T-helper 2 cell treated with Interferon-gamma antibody and Interleukin-4, amounts not matched to agents 5 μg/mL and 100 μg/mL, for 36 hours (primary cell): ENCODE results near the gene STAT4.

Source experiments
- DNase-seq: peaks from one replicate; pipeline ENCODE4 v3.0.0; 2021; ENCODE audit warnings: low spot score
- H3K27ac Mint-ChIP-seq: one replicate; pipeline ENCODE4 v1.8.0; 2021; ENCODE audit warnings: mild to moderate bottlenecking, mixed read lengths
- H3K27me3 Mint-ChIP-seq: one replicate; pipeline ENCODE4 v1.8.0; 2021; ENCODE audit warnings: low read depth, mixed read lengths
- H3K36me3 Mint-ChIP-seq: one replicate; pipeline ENCODE4 v1.8.0; 2021; ENCODE audit warnings: low read depth, mixed read lengths
- H3K4me1 Mint-ChIP-seq: one replicate; pipeline ENCODE4 v1.8.0; 2021; ENCODE audit warnings: low read depth, mixed read lengths
- H3K4me3 Mint-ChIP-seq: one replicate; pipeline ENCODE4 v1.8.0; 2022; ENCODE audit warnings: mild to moderate bottlenecking, moderate library complexity, mixed read lengths
- H3K9me3 Mint-ChIP-seq: one replicate; pipeline ENCODE4 v1.8.0; 2021; ENCODE audit warnings: mixed read lengths

STAT4 gene

GRCh38 chr2:191031256-191031655 lies 119.5 kb downstream of the STAT4 start:
- Mint-ChIP-seq H3K4me3 (no peak overlapping the region), H3K9me3 (no peaks in the 10 kb centered on the region), H3K27ac (no peak overlapping the region), H3K4me1 (peaks cover 40% of the 10 kb centered on the region), H3K27me3 (no peaks in the 10 kb centered on the region), H3K36me3 (peaks cover 72% of the 10 kb centered on the region)
- DNase-seq: no peak

- H3K36me3 Mint-ChIP-seq: peaks cover 74% of the 10 kb centered on the region
- H3K4me1 Mint-ChIP-seq: peaks cover 46% of the 10 kb centered on the region
- H3K9me3 Mint-ChIP-seq: no peaks in the 10 kb centered on the region
- DNase-seq: no peak
- no peaks in the 10 kb centered on the region for H3K27me3 Mint-ChIP-seq
- peak overlapping the region; percentile 24 for H3K4me3 Mint-ChIP-seq
- peak overlapping the region; percentile 55 for H3K27ac Mint-ChIP-seq
Measured at GRCh38 chr2:191030521-191031154, 120.2 kb downstream of the STAT4 start.

GRCh38 chr2:191029280-191029950 lies 121.4 kb downstream of the STAT4 start:
- Mint-ChIP-seq H3K27me3 (no peaks in the 10 kb centered on the region), H3K27ac (peak overlapping the region; percentile 61), H3K4me3 (peak overlapping the region; percentile 63), H3K9me3 (no peaks in the 10 kb centered on the region), H3K4me1 (peaks cover 55% of the 10 kb centered on the region), H3K36me3 (peaks cover 69% of the 10 kb centered on the region)
- no peak for DNase-seq

- H3K36me3 Mint-ChIP-seq: peaks cover 48% of the 10 kb centered on the region
- H3K27ac Mint-ChIP-seq: no peak overlapping the region
- no peak for DNase-seq
- H3K9me3 Mint-ChIP-seq: no peaks in the 10 kb centered on the region
- H3K4me1 Mint-ChIP-seq: peaks cover 50% of the 10 kb centered on the region
- no peak overlapping the region for H3K4me3 Mint-ChIP-seq
- no peaks in the 10 kb centered on the region for H3K27me3 Mint-ChIP-seq
Measured at GRCh38 chr2:191026377-191026776, 124.4 kb downstream of the STAT4 start.

- DNase-seq: no peak
- peak overlapping the region; percentile 52 for H3K27ac Mint-ChIP-seq
- peaks cover 37% of the 10 kb centered on the region for H3K4me1 Mint-ChIP-seq
- no peaks in the 10 kb centered on the region for H3K9me3 Mint-ChIP-seq
- H3K36me3 Mint-ChIP-seq: peaks cover 36% of the 10 kb centered on the region
- H3K27me3 Mint-ChIP-seq: no peaks in the 10 kb centered on the region
- H3K4me3 Mint-ChIP-seq: peak overlapping the region; percentile 49
Measured at GRCh38 chr2:191025135-191025534, 125.7 kb downstream of the STAT4 start.

GRCh38 chr2:191023235-191023679 lies 127.5 kb downstream of the STAT4 start:
- H3K27me3 Mint-ChIP-seq: no peaks in the 10 kb centered on the region
- peak; percentile 40 for DNase-seq
- no peaks in the 10 kb centered on the region for H3K9me3 Mint-ChIP-seq
- no peak overlapping the region for H3K27ac Mint-ChIP-seq
- peaks cover 27% of the 10 kb centered on the region for H3K36me3 Mint-ChIP-seq
- H3K4me1 Mint-ChIP-seq: peaks cover 32% of the 10 kb centered on the region
- H3K4me3 Mint-ChIP-seq: no peak overlapping the region

- H3K36me3 Mint-ChIP-seq: peaks cover 10% of the 10 kb centered on the region
- H3K9me3 Mint-ChIP-seq: peaks cover under 1% of the 10 kb centered on the region
- peak; percentile 61 for DNase-seq
- no peak overlapping the region for H3K4me3 Mint-ChIP-seq
- no peak overlapping the region for H3K27ac Mint-ChIP-seq
- H3K4me1 Mint-ChIP-seq: peaks cover 31% of the 10 kb centered on the region
- no peaks in the 10 kb centered on the region for H3K27me3 Mint-ChIP-seq
Measured at GRCh38 chr2:191020742-191021381, 129.9 kb downstream of the STAT4 start.

GRCh38 chr2:191020221-191020741 lies 130.5 kb downstream of the STAT4 start:
- Mint-ChIP-seq H3K9me3 (peaks cover 4% of the 10 kb centered on the region), H3K27ac (no peak overlapping the region)

GRCh38 chr2:191019376-191019775 lies 131.4 kb downstream of the STAT4 start:
- no peak for DNase-seq
- peaks cover 4% of the 10 kb centered on the region for H3K9me3 Mint-ChIP-seq
- H3K27me3 Mint-ChIP-seq: no peaks in the 10 kb centered on the region
- H3K27ac Mint-ChIP-seq: no peak overlapping the region
- peak overlapping the region; percentile 7 for H3K4me3 Mint-ChIP-seq
- H3K36me3 Mint-ChIP-seq: peaks cover 4% of the 10 kb centered on the region
- H3K4me1 Mint-ChIP-seq: peaks cover 20% of the 10 kb centered on the region

More at GRCh38 chr2:191020221-191020741, 130.5 kb downstream of the STAT4 start:
- peaks cover 28% of the 10 kb centered on the region for H3K4me1 Mint-ChIP-seq
- H3K4me3 Mint-ChIP-seq: no peak overlapping the region
- H3K27me3 Mint-ChIP-seq: no peaks in the 10 kb centered on the region
- peaks cover 7% of the 10 kb centered on the region for H3K36me3 Mint-ChIP-seq
- DNase-seq: peak; percentile 97

GRCh38 chr2:191018643-191019119 lies 132.1 kb downstream of the STAT4 start:
- Mint-ChIP-seq H3K4me3 (peak overlapping the region; percentile 61), H3K4me1 (peaks cover 19% of the 10 kb centered on the region), H3K27me3 (no peaks in the 10 kb centered on the region), H3K27ac (peak overlapping the region; percentile 68), H3K9me3 (peaks cover 4% of the 10 kb centered on the region), H3K36me3 (peaks cover 4% of the 10 kb centered on the region)
- DNase-seq: no peak

GRCh38 chr2:191018048-191018447 lies 132.7 kb downstream of the STAT4 start:
- no peak for DNase-seq
- H3K27me3 Mint-ChIP-seq: no peaks in the 10 kb centered on the region

GRCh38 chr2:191015831-191016230 lies 135.0 kb downstream of the STAT4 start:
- peaks cover 25% of the 10 kb centered on the region for H3K4me1 Mint-ChIP-seq
- no peaks in the 10 kb centered on the region for H3K27me3 Mint-ChIP-seq
- no peak for DNase-seq
- peaks cover 16% of the 10 kb centered on the region for H3K36me3 Mint-ChIP-seq
- H3K27ac Mint-ChIP-seq: no peak overlapping the region
- H3K9me3 Mint-ChIP-seq: peaks cover 4% of the 10 kb centered on the region
- no peak overlapping the region for H3K4me3 Mint-ChIP-seq

More at GRCh38 chr2:191018048-191018447, 132.7 kb downstream of the STAT4 start:
- Mint-ChIP-seq H3K27ac (peak overlapping the region; percentile 29), H3K4me1 (peaks cover 19% of the 10 kb centered on the region), H3K4me3 (peak overlapping the region; percentile 61), H3K36me3 (peaks cover 4% of the 10 kb centered on the region), H3K9me3 (peaks cover 4% of the 10 kb centered on the region)

GRCh38 chr2:191015239-191015638 lies 135.6 kb downstream of the STAT4 start:
- DNase-seq: no peak
- Mint-ChIP-seq H3K27me3 (no peaks in the 10 kb centered on the region), H3K4me3 (no peak overlapping the region), H3K9me3 (peaks cover 4% of the 10 kb centered on the region), H3K4me1 (peaks cover 27% of the 10 kb centered on the region), H3K27ac (no peak overlapping the region), H3K36me3 (peaks cover 19% of the 10 kb centered on the region)

GRCh38 chr2:191014653-191015020 lies 136.2 kb downstream of the STAT4 start:
- DNase-seq: no peak
- Mint-ChIP-seq H3K4me3 (no peak overlapping the region), H3K36me3 (peaks cover 25% of the 10 kb centered on the region), H3K27me3 (no peaks in the 10 kb centered on the region), H3K4me1 (peaks cover 32% of the 10 kb centered on the region), H3K27ac (no peak overlapping the region), H3K9me3 (peaks cover 4% of the 10 kb centered on the region)
